ENCODE data around the gene RNF123. TPM values are rescaled to one million over a fixed set of nuclear protein-coding genes. Genes with fewer than 3 reads are reported as not detected.

Gene RNF123
- polyA plus RNA-seq, 1 of the 3 experiments (the other 2 are of a cell fraction): 48.1 TPM

- no peak for TF ChIP-seq CTCF (IDR thresholded peaks at IDR 0.05)
- TF ChIP-seq USF2 (IDR thresholded peaks at IDR 0.05; ENCODE audit: borderline replicate concordance, low read depth, low read length): no peak
These were observed 35.7 kb upstream of the RNF123 start (continued) for GRCh38 chr3:49653621-49654020.

- ChIA-PET POLR2A (no interaction called here), CTCF (interaction anchor here (1.7 to 2.2 kb wide), 1 partner anchor 115 kb away, joined by 7 to 10 read pairs; no protein-coding TSS in a partner anchor)
- no peaks in the 10 kb centered on the region for H3K4me1 ChIP-seq (ENCODE audit: control insufficient read depth in 1 of 2, insufficient read depth in 2 of 2, low read depth in 1 of 2, low read length in 1 of 2)
- H3K36me3 ChIP-seq (replicated peaks in 1 of 2; ENCODE audit: control insufficient read depth in 1 of 2, insufficient read depth in 2 of 2, low read length in 1 of 2): no peaks in the 10 kb centered on the region
- TF ChIP-seq FOXM1 (IDR thresholded peaks at IDR 0.05; ENCODE audit: low read depth): no peak
- TF ChIP-seq MXI1 (IDR thresholded peaks at IDR 0.05; ENCODE audit: low read depth, low read length): no peak
- TF ChIP-seq USF1 (IDR thresholded peaks at IDR 0.05; ENCODE audit: borderline replicate concordance, low read depth): no peak
- TF ChIP-seq, protein P1, sequence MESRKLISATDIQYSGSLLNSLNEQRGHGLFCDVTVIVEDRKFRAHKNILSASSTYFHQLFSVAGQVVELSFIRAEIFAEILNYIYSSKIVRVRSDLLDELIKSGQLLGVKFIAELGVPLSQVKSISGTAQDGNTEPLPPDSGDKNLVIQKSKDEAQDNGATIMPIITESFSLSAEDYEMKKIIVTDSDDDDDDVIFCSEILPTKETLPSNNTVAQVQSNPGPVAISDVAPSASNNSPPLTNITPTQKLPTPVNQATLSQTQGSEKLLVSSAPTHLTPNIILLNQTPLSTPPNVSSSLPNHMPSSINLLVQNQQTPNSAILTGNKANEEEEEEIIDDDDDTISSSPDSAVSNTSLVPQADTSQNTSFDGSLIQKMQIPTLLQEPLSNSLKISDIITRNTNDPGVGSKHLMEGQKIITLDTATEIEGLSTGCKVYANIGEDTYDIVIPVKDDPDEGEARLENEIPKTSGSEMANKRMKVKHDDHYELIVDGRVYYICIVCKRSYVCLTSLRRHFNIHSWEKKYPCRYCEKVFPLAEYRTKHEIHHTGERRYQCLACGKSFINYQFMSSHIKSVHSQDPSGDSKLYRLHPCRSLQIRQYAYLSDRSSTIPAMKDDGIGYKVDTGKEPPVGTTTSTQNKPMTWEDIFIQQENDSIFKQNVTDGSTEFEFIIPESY (IDR thresholded peaks at IDR 0.05; ENCODE audit: borderline replicate concordance, low read depth): no peak
- TF ChIP-seq JUND (IDR thresholded peaks at IDR 0.05): no peak
- TF ChIP-seq, protein P2, sequence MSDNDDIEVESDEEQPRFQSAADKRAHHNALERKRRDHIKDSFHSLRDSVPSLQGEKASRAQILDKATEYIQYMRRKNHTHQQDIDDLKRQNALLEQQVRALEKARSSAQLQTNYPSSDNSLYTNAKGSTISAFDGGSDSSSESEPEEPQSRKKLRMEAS (IDR thresholded peaks at IDR 0.05; ENCODE audit: low read depth): no peak
- no peak for TF ChIP-seq GABPA (IDR thresholded peaks at IDR 0.05; ENCODE audit: low read depth)
- no peak for TF ChIP-seq GATA2 (CRISPR knock-in tag; IDR thresholded peaks at IDR 0.05)
- TF ChIP-seq EP300 (IDR thresholded peaks at IDR 0.05; ENCODE audit: borderline replicate concordance in 1 of 2, low read depth in 1 of 2, low read length in 1 of 2): no peak
- H2AFZ ChIP-seq (ENCODE audit: low read depth): no peak overlapping the region
- H3K4me2 ChIP-seq: no peak overlapping the region
- no peaks in the 10 kb centered on the region for H3K9me2 ChIP-seq
- no peak overlapping the region for H3K27ac ChIP-seq (ENCODE audit: low read depth in 2 of 2, low read length in 1 of 2)
- WGBS (ENCODE audit: low lambda C conversion rate): 66% methylated on average over 10 of the region's 17 CpGs
- no peaks in the 10 kb centered on the region for H3K9me3 ChIP-seq
- H3K9ac ChIP-seq: no peak overlapping the region
- H3K4me3 ChIP-seq (ENCODE audit: low read depth in 2 of 2, low read length in 1 of 2): no peak overlapping the region
- no peak for DNase-seq
- no peaks in the 10 kb centered on the region for H3F3A ChIP-seq (replicated peaks; ENCODE audit: insufficient read depth)
- no peaks in the 10 kb centered on the region for H3K79me2 ChIP-seq (ENCODE audit: insufficient read depth)
- no peaks in the 10 kb centered on the region for H4K20me1 ChIP-seq (ENCODE audit: insufficient read depth)
- no peaks in the 10 kb centered on the region for H3K27me3 ChIP-seq (ENCODE audit: insufficient read depth)
These were observed 35.1 kb upstream of the RNF123 start for GRCh38 chr3:49654176-49654825.

Data from SK-N-SH (cell line).